ENCODE results near the gene MMP24OS.

The MMP24OS gene

GRCh38 chr20:35293303-35294292, 15.7 kb upstream of the MMP24OS start:
- DNase-seq (ENCODE audit: low read depth in 1 of 2, low spot score in 1 of 2): no peak
- no peak for TF ChIP-seq JUND (IDR thresholded peaks at IDR 0.05; ENCODE audit: low read depth)
- in situ Hi-C loops (cut with HindIII; ENCODE audit: low pct_unique_long_range_greater_than_20kb, low sequenced_read_pairs): no loop called here

DNA sequence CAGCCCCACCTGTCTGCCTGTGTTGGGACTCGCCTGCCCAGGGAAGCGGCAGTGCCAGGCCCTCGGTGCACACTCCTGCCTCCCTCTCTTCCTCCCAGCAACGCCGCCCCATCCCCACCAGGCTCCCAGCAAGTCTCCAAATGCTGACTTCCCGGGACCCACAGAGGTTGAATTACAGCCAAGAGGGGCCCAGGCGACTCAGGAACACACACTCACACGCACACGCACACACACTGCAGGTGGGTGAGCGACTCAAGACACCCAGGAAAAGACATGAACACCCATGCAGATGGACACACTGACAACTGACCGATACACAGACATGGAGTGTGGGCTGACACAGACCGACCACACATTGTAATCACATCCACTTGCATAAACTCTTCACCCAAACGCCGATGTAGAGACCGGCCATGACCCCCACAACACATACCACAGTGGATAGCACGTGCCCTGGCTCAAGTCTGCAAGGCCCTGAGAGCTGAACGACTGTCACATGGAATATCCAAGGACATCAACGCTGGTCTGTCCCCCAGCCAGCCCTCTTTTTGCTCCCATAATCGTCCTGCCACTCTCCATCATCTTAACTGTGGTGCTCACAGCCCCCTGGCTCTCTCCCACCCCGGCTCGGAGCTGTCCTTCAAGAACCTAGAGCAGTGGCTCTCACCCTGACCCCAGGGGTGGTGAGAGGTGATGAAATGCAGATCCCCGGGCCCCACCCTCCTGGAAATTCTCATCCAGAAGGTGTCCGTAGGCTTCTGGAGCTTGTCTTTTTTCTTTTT, 14.8 kb upstream of the MMP24OS start:
- TF ChIP-seq JUND (IDR thresholded peaks at IDR 0.05; ENCODE audit: low read depth): no peak
- in situ Hi-C loops (cut with HindIII; ENCODE audit: low pct_unique_long_range_greater_than_20kb, low sequenced_read_pairs): no loop called here
- DNase-seq (ENCODE audit: low read depth in 1 of 2, low spot score in 1 of 2): no peak

DNA sequence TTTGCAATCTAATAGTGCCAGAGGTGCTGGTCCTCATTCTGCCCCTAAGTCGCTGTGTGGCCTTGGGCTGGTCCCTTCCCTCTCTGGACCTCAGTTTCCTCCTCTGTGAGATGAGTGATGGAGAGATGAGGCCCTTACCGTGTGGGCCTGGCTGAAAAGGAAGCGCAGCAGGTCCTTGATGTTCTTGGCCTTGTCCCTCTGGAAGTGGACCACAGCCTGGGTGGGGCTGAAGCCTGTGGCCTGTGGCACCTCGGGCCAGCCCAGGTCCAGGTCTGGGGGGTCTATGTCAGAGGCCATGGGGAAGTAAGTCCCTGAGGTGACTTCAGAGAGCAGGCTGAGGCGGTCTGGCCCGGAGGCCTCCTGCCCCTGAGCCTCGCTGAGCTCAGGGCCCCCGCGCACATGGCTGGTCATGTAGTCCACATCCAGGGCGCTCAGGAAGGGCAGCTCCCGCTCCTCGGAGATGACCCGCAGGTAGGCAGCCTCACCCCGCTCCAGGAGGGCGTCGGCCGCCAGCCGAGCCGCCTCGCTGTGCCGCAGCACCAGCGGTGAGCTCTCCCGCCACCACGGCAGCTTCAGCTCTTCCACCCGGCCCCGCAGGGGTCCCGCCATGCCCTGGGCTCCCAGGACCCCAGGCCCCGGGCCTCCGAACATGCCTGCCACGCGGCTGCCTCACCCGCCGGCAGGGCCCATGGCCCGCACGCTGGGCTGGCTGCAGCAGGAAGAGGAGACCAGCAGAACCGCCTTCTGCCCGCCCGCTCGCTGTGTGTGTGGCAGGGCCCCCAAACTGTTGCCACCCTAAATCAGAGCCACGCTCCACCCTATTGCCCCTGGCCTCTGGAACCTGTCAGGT, 14.0 kb upstream of the MMP24OS start, which contains the start of gene FAM83C:
Gene FAM83C (minus strand): TSS at position 772 of the 850 bp plus-strand sequence. CDS start 121 bp downstream, at position 651.
- TF ChIP-seq JUND (IDR thresholded peaks at IDR 0.05; ENCODE audit: low read depth): no peak
- in situ Hi-C loops (cut with HindIII; ENCODE audit: low pct_unique_long_range_greater_than_20kb, low sequenced_read_pairs): no loop called here
- no peak for DNase-seq (ENCODE audit: low read depth in 1 of 2, low spot score in 1 of 2)

DNA sequence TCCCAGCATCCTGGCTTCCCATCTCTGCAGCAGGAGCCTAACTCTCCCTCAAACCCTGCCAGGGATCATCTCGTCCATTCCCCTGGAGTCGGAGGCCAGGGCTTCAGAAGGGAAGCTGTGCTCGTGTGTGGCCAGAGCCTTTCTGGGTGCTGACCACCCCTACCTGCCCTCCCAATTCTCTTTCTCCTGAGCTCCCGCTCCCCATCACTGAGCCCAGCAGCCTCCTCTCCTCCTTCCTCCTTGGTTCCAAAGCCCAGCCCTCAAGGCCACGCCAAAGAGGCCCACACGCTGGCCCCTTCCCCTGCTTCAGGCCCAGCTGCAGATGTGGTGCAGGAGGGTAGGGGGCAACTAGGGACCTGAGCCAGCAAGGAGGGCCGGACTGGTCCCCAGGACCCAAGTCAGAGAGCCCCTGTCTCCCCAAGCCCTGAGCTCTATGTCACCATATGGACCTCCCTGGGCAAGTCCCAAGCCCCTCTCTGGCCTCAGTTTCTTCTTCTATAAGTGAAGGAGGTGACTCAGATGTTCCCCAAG, 13.0 kb upstream of the MMP24OS start:
- in situ Hi-C loops (cut with HindIII; ENCODE audit: low pct_unique_long_range_greater_than_20kb, low sequenced_read_pairs): no loop called here
- no peak for DNase-seq (ENCODE audit: low read depth in 1 of 2, low spot score in 1 of 2)

GRCh38 chr20:35290186-35290886, 12.4 kb upstream of the MMP24OS start:
- no peak for DNase-seq (ENCODE audit: low read depth in 1 of 2, low spot score in 1 of 2)
- in situ Hi-C loops (cut with HindIII; ENCODE audit: low pct_unique_long_range_greater_than_20kb, low sequenced_read_pairs): no loop called here
- TF ChIP-seq JUND (IDR thresholded peaks at IDR 0.05; ENCODE audit: low read depth): no peak

More for the DNA sequence above, 13.0 kb upstream of the MMP24OS start:
- no peak for TF ChIP-seq JUND (IDR thresholded peaks at IDR 0.05; ENCODE audit: low read depth)

DNA sequence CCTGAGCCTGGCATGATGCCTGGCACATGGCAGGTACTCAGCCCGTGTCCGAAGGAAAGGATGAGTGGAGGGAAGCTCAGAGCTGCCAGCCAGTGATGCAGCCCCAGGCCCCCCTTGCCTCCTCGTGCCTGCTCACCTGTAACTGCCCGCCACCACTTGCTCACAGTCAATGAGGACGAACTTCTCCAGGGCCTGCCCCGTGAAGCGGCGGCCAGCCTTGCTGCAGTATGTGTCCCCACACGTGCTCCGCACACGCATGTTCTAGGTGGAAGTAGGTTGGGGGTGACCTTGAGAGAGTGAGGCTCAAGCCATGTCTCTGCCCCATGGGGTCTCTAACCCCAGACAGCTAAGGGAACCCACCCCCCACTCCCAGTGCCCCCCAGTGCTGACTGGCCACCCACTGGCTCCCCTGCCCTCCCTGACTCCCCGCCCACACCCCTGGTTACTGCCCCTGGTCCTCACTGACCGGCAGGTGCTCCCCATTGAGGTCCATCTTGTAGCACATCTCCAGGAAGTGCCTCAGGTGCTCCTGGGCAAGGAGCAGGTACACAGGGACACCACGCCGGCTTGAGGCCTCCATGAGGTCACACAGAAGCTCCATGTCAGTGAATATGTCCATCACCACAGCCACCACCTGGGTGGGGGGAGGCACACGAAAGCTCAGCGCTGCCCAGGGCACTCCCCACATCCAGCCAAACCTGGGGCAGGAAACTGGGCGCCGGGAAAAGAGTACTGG, 10.6 kb upstream of the MMP24OS start:
- in situ Hi-C loops (cut with HindIII; ENCODE audit: low pct_unique_long_range_greater_than_20kb, low sequenced_read_pairs): no loop called here
- no peak for DNase-seq (ENCODE audit: low read depth in 1 of 2, low spot score in 1 of 2)
- TF ChIP-seq JUND (IDR thresholded peaks at IDR 0.05; ENCODE audit: low read depth): no peak

GRCh38 chr20:35287509-35288324, 9.8 kb upstream of the MMP24OS start:
- in situ Hi-C loops (cut with HindIII; ENCODE audit: low pct_unique_long_range_greater_than_20kb, low sequenced_read_pairs): no loop called here
- no peak for TF ChIP-seq JUND (IDR thresholded peaks at IDR 0.05; ENCODE audit: low read depth)
- DNase-seq (ENCODE audit: low read depth in 1 of 2, low spot score in 1 of 2): no peak

GRCh38 chr20:35286899-35287508, 9.1 kb upstream of the MMP24OS start:
- TF ChIP-seq JUND (IDR thresholded peaks at IDR 0.05; ENCODE audit: low read depth): no peak
- in situ Hi-C loops (cut with HindIII; ENCODE audit: low pct_unique_long_range_greater_than_20kb, low sequenced_read_pairs): no loop called here
- DNase-seq (ENCODE audit: low read depth in 1 of 2, low spot score in 1 of 2): no peak

DNA sequence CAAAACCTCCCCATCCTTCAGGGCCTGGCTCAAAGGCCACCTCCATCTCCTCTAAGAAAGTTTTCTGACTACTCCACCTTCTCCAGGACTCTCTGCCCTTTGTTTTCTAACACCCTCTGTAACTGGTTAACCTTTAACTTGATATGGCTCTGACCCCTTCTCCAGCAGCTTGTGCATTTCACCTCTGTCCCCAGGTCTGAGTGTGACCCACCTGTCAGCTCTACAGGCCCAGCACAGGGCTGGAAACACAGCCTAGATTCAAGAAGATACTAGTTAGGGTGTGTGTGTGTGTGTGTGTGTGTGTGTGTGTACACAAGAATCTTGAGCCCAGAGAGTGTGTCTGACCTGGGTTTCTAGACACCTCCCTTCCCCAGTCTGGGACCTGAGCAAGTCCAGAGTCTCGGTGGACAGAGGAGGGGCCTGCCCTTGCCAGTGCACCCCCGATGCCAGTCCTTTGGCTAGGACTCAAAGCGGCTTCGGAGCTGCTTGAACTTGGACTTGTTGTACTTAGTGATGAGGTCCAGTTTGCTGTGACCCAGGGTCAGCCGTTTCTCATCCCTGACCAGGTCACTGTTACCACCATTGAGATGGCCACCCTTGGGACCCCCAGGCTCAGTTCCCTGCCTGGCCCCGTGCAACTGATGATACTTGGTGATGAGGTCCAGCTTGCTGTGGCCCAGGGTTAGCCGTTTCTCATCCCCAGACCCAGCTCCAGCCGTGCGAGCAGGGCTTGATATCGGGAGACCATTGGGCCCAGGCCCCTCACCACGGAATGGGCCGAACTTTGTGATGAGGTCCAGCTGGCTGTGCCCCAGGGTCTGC, 8.4 kb upstream of the MMP24OS start:
- DNase-seq (ENCODE audit: low read depth in 1 of 2, low spot score in 1 of 2): no peak
- no peak for TF ChIP-seq JUND (IDR thresholded peaks at IDR 0.05; ENCODE audit: low read depth)
- in situ Hi-C loops (cut with HindIII; ENCODE audit: low pct_unique_long_range_greater_than_20kb, low sequenced_read_pairs): no loop called here
